A673 (cell line): ENCODE measurements around the gene SMAD4. TPM values are rescaled to one million over a fixed set of nuclear protein-coding genes. Genes with fewer than 3 reads are reported as not detected.

Source experiments
- BruUV-seq: library from RNA; stranded (reverse); fragments of 400-500 nt; replicated peaks from 2 replicates; lab custom pipeline; 2021; lab: Mats Ljungman, UMichigan
- CTCF ChIA-PET: fragments of 300-600 bp; sonication (Branson Sonifier 250); formaldehyde crosslinking; loops from one replicate; lab custom pipeline; 2022; ENCODE audit warnings: antibody characterized with exemption; lab: Charles Lee
- POLR2A ChIA-PET: fragments of 300-600 bp; sonication (Branson Sonifier 250); formaldehyde crosslinking; loops from one replicate; lab custom pipeline; 2022; ENCODE audit warnings: antibody characterized with exemption; ENCODE audit not compliant: low non-redundant PET; lab: Charles Lee
- DNase-seq: peaks from one replicate; pipeline ENCODE4 v3.0.0-alpha.2; 2015; ENCODE audit warnings: low spot score
- H3K27ac ChIP-seq: fragments of 200-600 bp; sonication (generic); 2 replicates; pipeline ENCODE4 v1.5.1; 2016; ENCODE audit warnings: mixed run types, low read depth, mild to moderate bottlenecking, mixed read lengths, antibody characterized with exemption, low read length; ENCODE audit not compliant: poor library complexity, severe bottlenecking
- H3K27me3 ChIP-seq: fragments of 200-600 bp; sonication (generic); replicated peaks from 2 replicates; pipeline ENCODE4 v1.6.1; 2017; ENCODE audit warnings: mixed run types, low read depth, mild to moderate bottlenecking, mixed read lengths, antibody characterized with exemption, low read length; ENCODE audit not compliant: insufficient read depth, poor library complexity
- H3K36me3 ChIP-seq: fragments of 200-600 bp; sonication (generic); 2 replicates; pipeline ENCODE4 v1.6.1; 2016; ENCODE audit warnings: mixed run types, mild to moderate bottlenecking, mixed read lengths, antibody characterized with exemption, low read length; ENCODE audit not compliant: insufficient read depth, poor library complexity, severe bottlenecking
- H3K4me1 ChIP-seq: fragments of 200-600 bp; sonication (generic); 2 replicates; pipeline ENCODE4 v1.6.1; 2017; ENCODE audit warnings: mixed run types, mild to moderate bottlenecking, mixed read lengths, antibody characterized with exemption, low read length; ENCODE audit not compliant: insufficient read depth, poor library complexity, severe bottlenecking
- H3K4me3 ChIP-seq: fragments of 200-600 bp; sonication (generic); 2 replicates; pipeline ENCODE4 v1.5.1; 2016; ENCODE audit warnings: low read depth, mixed run types, mild to moderate bottlenecking, mixed read lengths, low read length; ENCODE audit not compliant: poor library complexity, severe bottlenecking
- H3K9me3 ChIP-seq: fragments of 200-600 bp; sonication (generic); 2 replicates; pipeline ENCODE4 v1.6.1; 2016; ENCODE audit warnings: mixed run types, low read depth, mild to moderate bottlenecking, mixed read lengths, antibody characterized with exemption, low read length; ENCODE audit not compliant: poor library complexity, severe bottlenecking
- CTCF ChIP-seq: fragments of 300-800, 200-600 bp; sonication (generic); conservative IDR thresholded peaks from 2 replicates; pipeline ENCODE4 v1.5.1; 2017; ENCODE audit warnings: low read depth, mild to moderate bottlenecking, antibody characterized with exemption, low read length, moderate library complexity, mixed read lengths
- EZH2 ChIP-seq: fragments of 200-600 bp; sonication (generic); IDR thresholded peaks from 2 replicates; pipeline ENCODE4 v1.6.1; 2017; ENCODE audit warnings: borderline replicate concordance, low read depth, mild to moderate bottlenecking, mixed read lengths, antibody characterized with exemption, low read length; ENCODE audit not compliant: poor library complexity, severe bottlenecking
- intact Hi-C: fragments of 100-400 bp; cut with micrococcal nuclease; formaldehyde crosslinking; loops from one replicate; pipeline ENCODE4 v1.10.0; 2022; ENCODE audit not compliant: unreplicated experiment
- total RNA-seq: library from RNA; stranded (reverse); gene quantifications from 2 replicates; pipeline ENCODE4 v1.2.3, GENCODE V29; 2021

Gene SMAD4
- total RNA-seq, 1 experiment from 2014 or later = 120 TPM

GRCh38 chr18:51122266-51123045 lies 92.4 kb downstream of the SMAD4 start:
- H3K4me3 ChIP-seq = no peak overlapping the region
- no peaks in the 10 kb centered on the region for H3K36me3 ChIP-seq
- no peak overlapping the region for H3K27ac ChIP-seq
- no peak for TF ChIP-seq EZH2
- no peak for TF ChIP-seq CTCF
- H3K27me3 ChIP-seq = no peaks in the 10 kb centered on the region
- H3K9me3 ChIP-seq = no peaks in the 10 kb centered on the region
- intact Hi-C loops = no loop called here
- CTCF ChIA-PET = no interaction called here
- no peaks in the 10 kb centered on the region for H3K4me1 ChIP-seq
- no TSS peak for BruUV-seq
- no peak for DNase-seq
- POLR2A ChIA-PET = no interaction called here

GRCh38 chr18:51123046-51123395 lies 93.0 kb downstream of the SMAD4 start:
- no TSS peak for BruUV-seq
- no peak for TF ChIP-seq CTCF
- no peak for TF ChIP-seq EZH2
- ChIA-PET CTCF (no interaction called here), POLR2A (no interaction called here)
- DNase-seq = no peak
- intact Hi-C loops = no loop called here
- Histone ChIP-seq H3K27ac (no peak overlapping the region), H3K4me3 (no peak overlapping the region), H3K27me3 (no peaks in the 10 kb centered on the region), H3K36me3 (no peaks in the 10 kb centered on the region), H3K4me1 (no peaks in the 10 kb centered on the region), H3K9me3 (no peaks in the 10 kb centered on the region)

- Histone ChIP-seq H3K36me3 (no peaks in the 10 kb centered on the region), H3K27ac (no peak overlapping the region), H3K27me3 (no peaks in the 10 kb centered on the region), H3K9me3 (no peaks in the 10 kb centered on the region), H3K4me1 (no peaks in the 10 kb centered on the region), H3K4me3 (no peak overlapping the region)
- DNase-seq = no peak
- BruUV-seq = no TSS peak
- ChIA-PET CTCF (interaction anchor here (0.6 kb wide), 1 partner anchor 143 kb away, joined by 5 read pairs; no protein-coding TSS in a partner anchor), POLR2A (no interaction called here)
- no peak for TF ChIP-seq EZH2
- TF ChIP-seq CTCF = no peak
- intact Hi-C loops = no loop called here
These were observed 93.5 kb downstream of the SMAD4 start for GRCh38 chr18:51123481-51123880.
